Peyer's patch (tissue), 4 donors: Measurements from ENCODE around the gene CAB39L.

Experiments used
- CTCF ChIP-seq, 6 experiments: fragments of 450-650 bp in 4 of 6; fragments of 200-600 bp in 2 of 6; sonication (generic) in 1 of 6; IDR thresholded peaks; one replicate each; pipeline ENCODE4 v1.5.1; 2017 to 2019; ENCODE audit warnings: antibody characterized with exemption in 6 of 6, mild to moderate bottlenecking in 3 of 6, moderate library complexity in 1 of 6
- POLR2A ChIP-seq, 2 donors: fragments of 450-650 bp; IDR thresholded peaks; one replicate each; pipeline ENCODE4 v1.5.1; 2017; ENCODE audit warnings: antibody characterized with exemption in 2 of 2, mild to moderate bottlenecking in 2 of 2, moderate library complexity in 2 of 2

GRCh38 chr13:49400755-49401659 is 42.9 kb downstream of the CAB39L start:
- no peak for TF ChIP-seq CTCF (IDR thresholded peaks at IDR 0.05)
- TF ChIP-seq POLR2A (IDR thresholded peaks at IDR 0.05), result no peak
